K562 (cell line): Measurements from ENCODE around the gene SAMD3. TPM values are rescaled to one million over a fixed set of nuclear protein-coding genes. Genes with fewer than 3 reads are reported as not detected.
A peak's percentile ranks its signal among the peaks of the same experiment; 100 is the strongest.

Experiments
- ATAC-seq: fragments of 200-7000 bp; cut with Tn5 transposase; 3 replicates; pipeline ENCODE4 v1.9.1; 2020; ENCODE audit warnings: moderate library complexity
- Bru-seq: library from RNA; stranded (reverse); fragments of 400-500 nt; gene quantifications from one replicate; lab custom pipeline; 2021; lab: Mats Ljungman, UMichigan
- BruChase-seq, 2 experiments: library from RNA; stranded (reverse); fragments of 400-500 nt; gene quantifications; one replicate each; lab custom pipeline; 2021; lab: Mats Ljungman, UMichigan
- BruUV-seq: library from RNA; stranded (reverse); fragments of 400-500 nt; replicated peaks from 2 replicates; lab custom pipeline; 2021; lab: Mats Ljungman, UMichigan
- CTCF ChIA-PET: fragments of 300-600 bp; formaldehyde crosslinking; extraction: SDS; loops from one replicate; lab custom pipeline; 2021; ENCODE audit warnings: low intra/inter-chr PET ratio; lab: Yijun Ruan, JAX
- POLR2A ChIA-PET: fragments of 300-600, 350-650 bp; sonication (Branson Sonifier 250); formaldehyde crosslinking; extraction: SDS; loops from one replicate; lab custom pipeline; 2021; ENCODE audit warnings: antibody characterized with exemption, inconsistent platforms; lab: Yijun Ruan, JAX
- DNase-seq, 4 experiments: peaks; one replicate each; pipeline versions ENCODE4 v3.0.0 to v3.0.0-alpha.2; 2011 to 2018; ENCODE audit warnings: low spot score in 3 of 4, mixed read lengths in 3 of 4; ENCODE audit errors: extremely low read depth in 1 of 4
- FAIRE-seq: peaks from 2 replicates; lab custom pipeline; 2011; peaks lifted over from hg19 to GRCh38; lab: Jason Lieb, UNC
- H2AFZ ChIP-seq: 2 replicates; pipeline ENCODE4 v1.6.0; 2011; ENCODE audit warnings: low read depth, low read length, control low read depth, inconsistent platforms
- H3K27ac ChIP-seq: fragments of 200-600 bp; 3 replicates; pipeline ENCODE4 v1.8.0; 2011; ENCODE audit warnings: low read depth, mild to moderate bottlenecking, control low read depth, inconsistent platforms, low read length, moderate library complexity, mixed read lengths; ENCODE audit errors: extremely low read depth
- H3K27me3 ChIP-seq, 2 experiments: fragments of 300-600 bp in 1 of 2; 2 replicates in 1 of 2; 3 replicates in 1 of 2; pipeline versions ENCODE4 v1.6.0 to v1.8.0; 2011; ENCODE audit warnings: inconsistent platforms in 2 of 2, low read length in 2 of 2, mild to moderate bottlenecking in 1 of 2, mixed read lengths in 1 of 2, moderate library complexity in 1 of 2; ENCODE audit not compliant: control insufficient read depth in 2 of 2, insufficient read depth in 2 of 2
- H3K36me3 ChIP-seq: fragments of 300-600 bp; 3 replicates; pipeline ENCODE4 v1.8.0; 2011; ENCODE audit warnings: mild to moderate bottlenecking, low read length, inconsistent platforms; ENCODE audit not compliant: control insufficient read depth, insufficient read depth
- H3K4me1 ChIP-seq, 2 experiments: fragments of 200-600 bp in 1 of 2; replicated peaks in 1 of 2; 2 replicates in 1 of 2; 3 replicates in 1 of 2; pipeline versions ENCODE4 v1.5.1 to v1.8.0; 2011; ENCODE audit warnings: inconsistent platforms in 2 of 2, low read length in 2 of 2, mild to moderate bottlenecking in 1 of 2, mixed read lengths in 1 of 2, moderate library complexity in 1 of 2; ENCODE audit not compliant: control insufficient read depth in 2 of 2, insufficient read depth in 2 of 2
- H3K4me2 ChIP-seq: 2 replicates; pipeline ENCODE4 v1.6.1; 2011; ENCODE audit warnings: low read length, control low read depth, inconsistent platforms, mixed read lengths; ENCODE audit not compliant: insufficient read depth
- H3K4me3 ChIP-seq: fragments of 200-600 bp; sonication (generic), shearing (Covaris generic); 2 replicates; pipeline ENCODE4 v1.5.1; 2016; ENCODE audit warnings: control low read depth, inconsistent platforms
- H3K79me2 ChIP-seq: fragments of 200-600 bp; 3 replicates; pipeline ENCODE4 v1.8.0; 2011; ENCODE audit warnings: low read length, inconsistent platforms; ENCODE audit not compliant: control insufficient read depth, insufficient read depth
- H3K9ac ChIP-seq, 2 experiments: 2 replicates each; pipeline versions ENCODE4 v1.6.0 to v1.6.1; 2011; ENCODE audit warnings: low read depth in 2 of 2, low read length in 2 of 2, control low read depth in 1 of 2, inconsistent platforms in 1 of 2, mild to moderate bottlenecking in 1 of 2, mixed read lengths in 1 of 2; ENCODE audit not compliant: insufficient read depth in 1 of 2
- H3K9me1 ChIP-seq: one replicate; pipeline ENCODE4 v1.6.0; 2011; ENCODE audit warnings: inconsistent platforms, mild to moderate bottlenecking, low read length, moderate library complexity; ENCODE audit not compliant: control insufficient read depth, insufficient read depth
- H3K9me3 ChIP-seq: replicated peaks from 2 replicates; pipeline ENCODE4 v1.5.1; 2011; ENCODE audit warnings: low read depth, low read length, inconsistent platforms; ENCODE audit not compliant: control insufficient read depth, insufficient read depth
- H4K20me1 ChIP-seq: replicated peaks from 2 replicates; pipeline ENCODE4 v1.6.1; 2011; ENCODE audit warnings: low read length, inconsistent platforms, mixed read lengths; ENCODE audit not compliant: control insufficient read depth, insufficient read depth
- BDP1 ChIP-seq: IDR thresholded peaks from 3 replicates; pipeline ENCODE4 v1.6.1; 2011; ENCODE audit not compliant: insufficient read length, insufficient read depth
- CEBPG ChIP-seq, 3 experiments: fragments of 200-800 bp in 1 of 3; sonication (Bioruptor generic) in 1 of 3; sonication (generic) in 1 of 3; formaldehyde crosslinking in 1 of 3; IDR thresholded peaks in 2 of 3; conservative IDR thresholded peaks in 1 of 3; 2 replicates each; pipeline versions ENCODE4 v1.6.1 to v1.8.0; 2016 to 2022; ENCODE audit warnings: missing compliant biosample characterization in 2 of 3, missing genetic modification characterization in 2 of 3, mild to moderate bottlenecking in 1 of 3, missing genetic modification reagents in 1 of 3
- CLOCK ChIP-seq: fragments of 250-450 bp; sonication (Bioruptor Pico); IDR thresholded peaks from 2 replicates; pipeline ENCODE4 v1.4.0; 2020; ENCODE audit warnings: mild to moderate bottlenecking, moderate library complexity, borderline replicate concordance
- ETV1 ChIP-seq: fragments of 450-650 bp; conservative IDR thresholded peaks from 2 replicates; pipeline ENCODE4 v1.6.1; 2016; ENCODE audit warnings: missing genetic modification characterization, control low read depth, low read depth, missing compliant biosample characterization
- HMGN3 ChIP-seq: IDR thresholded peaks from 2 replicates; pipeline ENCODE4 v1.6.1; 2011; ENCODE audit warnings: borderline replicate concordance, low read depth, mild to moderate bottlenecking, mixed read lengths, low read length; ENCODE audit not compliant: insufficient read length; ENCODE audit errors: extremely low read depth
- IRF9 ChIP-seq: fragments of 450-650 bp; IDR thresholded peaks from 2 replicates; pipeline ENCODE4 v1.6.1; 2016; ENCODE audit warnings: missing biosample characterization, missing genetic modification characterization
- RFX1 ChIP-seq: fragments of 450-650 bp; IDR thresholded peaks from 2 replicates; pipeline ENCODE4 v1.6.1; 2016; ENCODE audit warnings: mild to moderate bottlenecking, moderate library complexity
- SLC30A9 ChIP-seq: fragments of 250-450 bp; sonication (Bioruptor Pico); IDR thresholded peaks from 2 replicates; pipeline ENCODE4 v1.8.0; 2022; ENCODE audit warnings: mild to moderate bottlenecking, moderate library complexity
- STAT5A ChIP-seq: IDR thresholded peaks from 2 replicates; pipeline ENCODE4 v1.6.1; 2012; ENCODE audit warnings: low read length, inconsistent platforms, borderline replicate concordance
- ZBTB2 ChIP-seq: fragments of 450-650 bp; IDR thresholded peaks from 2 replicates; pipeline ENCODE4 v1.6.1; 2016; ENCODE audit warnings: antibody characterized with exemption
- WGBS: fragments of 100-300 bp; shearing (Covaris generic); methylation state at CpG from one replicate; pipeline ENCODE4 v1.1.6; 2016; ENCODE audit warnings: low coverage, mixed read lengths; ENCODE audit not compliant: insufficient coverage; ENCODE audit errors: missing lambda C conversion rate; 5-methylcytosine and 5-hydroxymethylcytosine counted together
- in situ Hi-C: fragments of 300-500 bp; cut with MboI; formaldehyde crosslinking; loops from 4 replicates; pipeline ENCODE4 v1.15.0; 2018; ENCODE audit warnings: inconsistent platforms, mixed read lengths
- intact Hi-C: fragments of 100-400 bp; cut with micrococcal nuclease; formaldehyde crosslinking; loops from 2 replicates; pipeline ENCODE4 v1.14.2; 2022
- long read RNA-seq, 3 experiments: library from polyadenylated mRNA in 2 of 3; library from RNA in 1 of 3; unstranded in 2 of 3; stranded (forward) in 1 of 3; transcript quantifications; one replicate each; pipeline ENCODE4 v2.0.0, GENCODE V29; 2019 to 2022
- polyA minus RNA-seq, 3 experiments: library from RNA; depleted of rRNA, polyadenylated mRNA; stranded (reverse); fragments of >200 nt; gene quantifications; 2 replicates each; pipeline ENCODE4 v1.2.3, GENCODE V29; 2011
- polyA plus RNA-seq, 8 experiments: library from polyadenylated mRNA; depleted of rRNA in 4 of 8; stranded (reverse) in 5 of 8; unstranded in 3 of 8; fragments of >200 nt; fragmentation: Nextera tagmentation in 2 of 8; fragmentation: Illumina TruSeq in 1 of 8; extraction: Ambion mirVana in 2 of 8; extraction: Trizol in 1 of 8; gene quantifications; 2 replicates each; pipeline versions ENCODE4 v1.2.1 to v1.2.3, GENCODE V29; 2011 to 2014; ENCODE audit warnings: inconsistent platforms in 1 of 8, missing spikeins in 1 of 8
- total RNA-seq, 7 experiments: library from RNA; depleted of rRNA in 6 of 7; stranded (reverse); fragments of >200 nt in 6 of 7; fragmentation: Illumina TruSeq in 2 of 7; extraction: Trizol in 2 of 7; gene quantifications; 2 replicates each; pipeline versions ENCODE4 v1.2.1 to v1.2.3, GENCODE V29; 2011 to 2021; ENCODE audit warnings: low replicate concordance in 1 of 7

Gene SAMD3, protein sequence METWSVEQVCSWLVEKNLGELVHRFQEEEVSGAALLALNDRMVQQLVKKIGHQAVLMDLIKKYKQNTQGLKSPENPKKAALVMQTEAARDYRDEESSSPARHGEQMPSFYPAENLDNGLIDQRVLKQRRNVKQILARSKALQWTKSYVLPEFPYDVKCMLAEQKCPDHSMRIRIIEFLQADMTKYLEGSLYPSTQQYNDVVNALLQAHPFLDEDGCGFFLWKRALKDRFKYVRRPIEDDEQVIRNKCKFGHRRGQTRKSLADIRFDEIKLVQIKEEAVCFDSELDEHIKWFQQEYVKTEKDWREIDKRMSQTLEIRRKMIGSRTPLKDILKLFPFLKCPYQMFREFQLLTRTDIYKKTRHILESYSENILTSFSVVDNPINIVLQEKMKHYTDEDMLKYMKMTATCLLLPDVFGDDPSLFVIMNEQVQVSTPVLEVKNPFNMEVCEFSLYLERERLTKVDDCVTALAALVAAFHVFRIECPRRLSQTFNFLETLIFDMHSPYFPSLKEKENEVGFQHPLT
- total RNA-seq (2011; cell fraction: chromatin; rRNA removed; ENCODE audit: low replicate concordance), result not detected in 2 replicates
- total RNA-seq (2011; cell fraction: nucleolus; rRNA removed), result not detected in 2 replicates
- total RNA-seq (2011; cell fraction: nucleoplasm; rRNA removed), result not detected in 2 replicates
- not detected in 2 replicates for total RNA-seq (2014; rRNA removed)
- total RNA-seq (2014; rRNA removed; fragmentation: Illumina TruSeq; extraction: Trizol), result not detected in 2 replicates
- total RNA-seq (2015; rRNA removed; fragmentation: Illumina TruSeq; extraction: Trizol), result not detected in 2 replicates
- 0.29 TPM in 1 of 2 replicates, not detected in the other for total RNA-seq (2021)
- not detected in 2 replicates for polyA plus RNA-seq (2011; rRNA removed)
- not detected in 2 replicates for polyA plus RNA-seq (2011; cell fraction: cytosol; rRNA removed)
- not detected in 2 replicates for polyA plus RNA-seq (2011; cell fraction: nucleus; rRNA removed)
- 0.05 TPM in 1 of 2 replicates, not detected in the other for polyA plus RNA-seq (2012)
- polyA plus RNA-seq (2014; fragmentation: Illumina TruSeq; extraction: Trizol), result 0.21 TPM in 1 of 2 replicates, not detected in the other
- under 1 TPM; 0.03 to 0.17 TPM for polyA plus RNA-seq (2014; fragmentation: Nextera tagmentation; extraction: Ambion mirVana)
- polyA plus RNA-seq (2014; rRNA removed), result 0.19 TPM in 1 of 2 replicates, not detected in the other
- not detected in 2 replicates for polyA minus RNA-seq (2011; rRNA and poly(A)+ RNA removed)
- not detected in 2 replicates for polyA minus RNA-seq (2011; cell fraction: cytosol; rRNA and poly(A)+ RNA removed)
- not detected in 2 replicates for polyA minus RNA-seq (2011; cell fraction: nucleus; rRNA and poly(A)+ RNA removed)
- percentile 4 among the genes with signal in this experiment for Bru-seq, nascent RNA
- percentile 3 among the genes with signal in this experiment for BruChase-seq, experiment 1, labeled RNA remaining after a 2-hour chase
- percentile 4 among the genes with signal in this experiment for BruChase-seq, experiment 2, labeled RNA remaining after a 6-hour chase
- long read RNA-seq, experiment 1, partial matches to known transcripts, result 0 of 1 reads
- long read RNA-seq, experiment 1, other reads (novel, unspliced or antisense), result 1 of 1 reads
- long read RNA-seq, experiment 2, result 0 reads
- long read RNA-seq, experiment 3, result 0 reads

GRCh38 chr6:130222775-130223174 is at the start of gene SAMD3:
Gene SAMD3, minus strand, starts transcription at chr6:130222951. Its CDS starts 7,678 bp downstream, at chr6:130215273.
- H3K4me3 ChIP-seq, result no peak within 1 kb of the TSS
- no peaks in the 10 kb centered on the region for H3K27me3 ChIP-seq
- no peaks in the 10 kb centered on the region for H3K36me3 ChIP-seq
- in situ Hi-C loops, result no loop called here
- no peak within 1 kb of the TSS for H3K4me2 ChIP-seq
- H3K4me1 ChIP-seq, result peaks cover 0 to 2% of the 10 kb centered on the region in 2 experiments; a peak in 2 of 5 replicates
- H3K9me3 ChIP-seq, result no peaks in the 10 kb centered on the region; the same call in 1 of the 2 replicates
- no peaks in the 10 kb centered on the region for H3K79me2 ChIP-seq
- ChIA-PET CTCF (no interaction called here), POLR2A (interaction anchor here (0.6 kb wide), 1 partner anchor 300 kb away, joined by 3 read pairs; no protein-coding TSS in a partner anchor)
- intact Hi-C loops, result no loop called here
- 4% methylated on average over 2 of the region's 2 CpGs for WGBS
- no peak within 1 kb of the TSS for H3K27ac ChIP-seq
- H3K9ac ChIP-seq, result no peak within 1 kb of the TSS
- BruUV-seq, result no TSS peak
- DNase-seq, result no peak
- no peaks in the 10 kb centered on the region for H4K20me1 ChIP-seq
- peak within 1 kb of the TSS; percentile 54; the same call in 1 of the 2 replicates for H2AFZ ChIP-seq
- no peak for ATAC-seq
- FAIRE-seq, result no peak
- H3K9me1 ChIP-seq, result no peaks in the 10 kb centered on the region
- TF ChIP-seq CLOCK (CRISPR knock-in tag), result no peak
- no peak for TF ChIP-seq BDP1
- no peak for TF ChIP-seq HMGN3
- TF ChIP-seq ZBTB2, result no peak
- no peak for TF ChIP-seq STAT5A
- TF ChIP-seq IRF9 (tag), result no peak
- no peak for TF ChIP-seq SLC30A9
- TF ChIP-seq RFX1, result no peak
- TF ChIP-seq CEBPG (CRISPR knock-in tag; IDR thresholded peaks at IDR 0.05), result no peak
- TF ChIP-seq CEBPG (tag; conservative IDR thresholded peaks at IDR 0.05 in 1 of 2, IDR thresholded peaks at IDR 0.05 in 1 of 2), result no peak
- no peak for TF ChIP-seq ETV1 (tag)
